ENCODE data around the gene DGKE.
A peak's percentile ranks its signal among the peaks of the same experiment; 100 is the strongest.

DGKE gene

GRCh38 chr17:56835264-56835585 is 1.3 kb downstream of the DGKE start:
- Histone ChIP-seq H3K4me2 (ENCODE audit: low read depth, low read length, poor library complexity, severe bottlenecking) (peak overlapping the region; percentile 96), H3K79me2 (ENCODE audit: insufficient read depth, low read length) (peaks cover 91% of the 10 kb centered on the region), H3K27me3 (ENCODE audit: insufficient read depth, low read length, poor library complexity, severe bottlenecking) (no peaks in the 10 kb centered on the region), H3K9me3 (ENCODE audit: insufficient read depth, low read depth, low read length) (no peaks in the 10 kb centered on the region), H3K4me1 (ENCODE audit: insufficient read depth, low read length, poor library complexity, severe bottlenecking) (peaks cover 70% of the 10 kb centered on the region), H3K9me2 (replicated peaks; ENCODE audit: low read depth, low read length) (no peaks in the 10 kb centered on the region), H3K4me3 (ENCODE audit: low read length, poor library complexity, severe bottlenecking) (peak overlapping the region; percentile 92), H2AFZ (ENCODE audit: low read length) (no peak overlapping the region), H3K9ac (ENCODE audit: low read depth, low read length, poor library complexity, severe bottlenecking) (peak overlapping the region; percentile 87), H4K20me1 (ENCODE audit: insufficient read depth, low read length, poor library complexity, severe bottlenecking) (peaks cover 74% of the 10 kb centered on the region), H3K36me3 (ENCODE audit: insufficient read depth, low read length) (peaks cover 6% of the 10 kb centered on the region), H3F3A (ENCODE audit: low read depth) (no peaks in the 10 kb centered on the region)
- TF ChIP-seq EZH2phosphoT487 (IDR thresholded peaks at IDR 0.05; ENCODE audit: borderline replicate concordance), result no peak
- TF ChIP-seq CTCF (conservative IDR thresholded peaks at IDR 0.05; ENCODE audit: low read length), result no peak

GRCh38 chr17:56838687-56839086 is 4.7 kb downstream of the DGKE start:
- Histone ChIP-seq H3K9me2 (replicated peaks; ENCODE audit: low read depth, low read length) (no peaks in the 10 kb centered on the region), H3K4me1 (ENCODE audit: insufficient read depth, low read length, poor library complexity, severe bottlenecking) (peaks cover 51% of the 10 kb centered on the region), H3K9me3 (ENCODE audit: insufficient read depth, low read depth, low read length) (no peaks in the 10 kb centered on the region), H2AFZ (ENCODE audit: low read length) (no peak overlapping the region), H3K4me3 (ENCODE audit: low read length, poor library complexity, severe bottlenecking) (peak overlapping the region; percentile 92), H3K27me3 (ENCODE audit: insufficient read depth, low read length, poor library complexity, severe bottlenecking) (no peaks in the 10 kb centered on the region), H4K20me1 (ENCODE audit: insufficient read depth, low read length, poor library complexity, severe bottlenecking) (peaks cover 68% of the 10 kb centered on the region), H3K9ac (ENCODE audit: low read depth, low read length, poor library complexity, severe bottlenecking) (peak overlapping the region; percentile 87), H3K36me3 (ENCODE audit: insufficient read depth, low read length) (peaks cover 13% of the 10 kb centered on the region), H3K79me2 (ENCODE audit: insufficient read depth, low read length) (peaks cover 94% of the 10 kb centered on the region), H3K4me2 (ENCODE audit: low read depth, low read length, poor library complexity, severe bottlenecking) (peak overlapping the region; percentile 96), H3F3A (ENCODE audit: low read depth) (no peaks in the 10 kb centered on the region)
- TF ChIP-seq EZH2phosphoT487 (IDR thresholded peaks at IDR 0.05; ENCODE audit: borderline replicate concordance), result no peak
- no peak for TF ChIP-seq CTCF (conservative IDR thresholded peaks at IDR 0.05; ENCODE audit: low read length)

GRCh38 chr17:56842577-56842976 is 8.6 kb downstream of the DGKE start:
- Histone ChIP-seq H3K4me3 (ENCODE audit: low read length, poor library complexity, severe bottlenecking) (peak overlapping the region; percentile 11), H3K9me3 (ENCODE audit: insufficient read depth, low read depth, low read length) (no peaks in the 10 kb centered on the region), H3K36me3 (ENCODE audit: insufficient read depth, low read length) (peaks cover 40% of the 10 kb centered on the region), H3F3A (ENCODE audit: low read depth) (no peaks in the 10 kb centered on the region), H3K9ac (ENCODE audit: low read depth, low read length, poor library complexity, severe bottlenecking) (peak overlapping the region; percentile 34), H2AFZ (ENCODE audit: low read length) (no peak overlapping the region), H3K79me2 (ENCODE audit: insufficient read depth, low read length) (peaks cover 66% of the 10 kb centered on the region), H3K4me1 (ENCODE audit: insufficient read depth, low read length, poor library complexity, severe bottlenecking) (peaks cover 36% of the 10 kb centered on the region), H4K20me1 (ENCODE audit: insufficient read depth, low read length, poor library complexity, severe bottlenecking) (peaks cover 37% of the 10 kb centered on the region), H3K4me2 (ENCODE audit: low read depth, low read length, poor library complexity, severe bottlenecking) (peak overlapping the region; percentile 52), H3K9me2 (replicated peaks; ENCODE audit: low read depth, low read length) (no peaks in the 10 kb centered on the region), H3K27me3 (ENCODE audit: insufficient read depth, low read length, poor library complexity, severe bottlenecking) (no peaks in the 10 kb centered on the region)
- TF ChIP-seq CTCF (conservative IDR thresholded peaks at IDR 0.05; ENCODE audit: low read length), result no peak
- no peak for TF ChIP-seq EZH2phosphoT487 (IDR thresholded peaks at IDR 0.05; ENCODE audit: borderline replicate concordance)

Measured in Loucy (cell line).